Left cardiac atrium (tissue), 4 donors: ENCODE measurements around the gene FAM149A. TPM values are rescaled to one million over a fixed set of nuclear protein-coding genes. Genes with fewer than 3 reads are reported as not detected.

Source experiments
- ATAC-seq, 2 donors: fragments of 200-7000 bp; cut with Tn5 transposase; one replicate each; pipeline ENCODE4 v1.9.1; 2020; ENCODE audit warnings: mild to moderate bottlenecking in 2 of 2, moderate library complexity in 2 of 2
- DNase-seq: peaks from one replicate; pipeline ENCODE4 v3.0.0-alpha.2; 2020
- intact Hi-C, 2 donors: fragments of 100-400 bp; cut with DNase I; formaldehyde crosslinking; loops; one replicate each; pipeline versions ENCODE4 v1.14.1 to v1.15.1; 2022 to 2023
- total RNA-seq, 2 donors: library from RNA; stranded (reverse); fragmentation: NEBNext Ultra II Directional; extraction: Animal tissue kit (Norgen Biotek cat#: 25700); gene quantifications; one replicate each; pipeline ENCODE4 v1.2.1, GENCODE V29; 2021
- donor health status: DM: no; HTN: yes; CAD: no.
- donor health status: DM: no; HTN: yes; CAD: no; lungs with severe emphysema.
- donor health status: DM: yes; HTN: yes; CAD: no.
- donor health status: Dilated cardiomyopathy.

The FAM149A gene
- total RNA-seq, 2 donors from 2014 or later = 9.6 to 13.1 TPM

GRCh38 chr4:186102931-186103330 lies 1.6 kb upstream of the FAM149A start:
- ATAC-seq (no peak), DNase-seq (no peak)
- intact Hi-C loops = no loop called here

GRCh38 chr4:186104890-186105646 lies 564 bp downstream of the FAM149A start:
- ATAC-seq = peak; percentile 61 to 75
- peak; percentile 24 for DNase-seq
- intact Hi-C loops = no loop called here

DNA sequence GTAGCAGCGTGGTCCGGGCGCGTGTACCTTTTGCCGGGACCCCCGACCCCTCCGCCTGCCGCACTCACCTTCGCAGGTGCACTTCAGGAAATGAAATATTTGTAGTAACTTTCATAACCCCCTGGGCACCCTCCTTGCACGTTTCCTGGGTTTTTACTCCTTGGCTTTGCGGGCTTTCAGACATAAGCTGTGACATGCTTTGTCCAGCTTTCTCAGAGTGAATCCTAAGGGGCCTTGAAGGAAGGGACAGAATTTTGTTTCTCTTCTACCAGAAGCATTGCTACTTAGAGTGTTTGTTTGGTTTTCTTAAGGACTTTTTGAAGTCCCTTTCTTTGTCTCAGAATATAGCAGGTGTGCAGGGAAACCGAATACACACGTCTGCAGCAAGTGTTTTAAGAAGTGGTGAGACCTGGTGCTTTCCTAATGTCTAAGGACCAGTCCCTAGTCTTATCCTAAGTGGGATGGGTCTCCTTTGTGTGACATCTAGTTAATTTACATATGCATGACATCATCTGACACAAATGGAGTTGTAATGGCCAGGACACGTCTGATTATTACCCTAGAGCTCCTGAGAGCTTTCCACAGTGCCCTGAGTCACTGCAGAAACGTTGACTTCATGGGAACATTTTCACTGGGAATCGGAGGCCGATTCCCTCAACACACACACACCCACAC lies 1.3 kb downstream of the FAM149A start:
- peak in 1 of 2 donors; percentile 26 for ATAC-seq
- intact Hi-C loops = no loop called here

GRCh38 chr4:186107947-186108346 lies 3.4 kb downstream of the FAM149A start:
- DNase-seq = no peak
- intact Hi-C loops = no loop called here
- ATAC-seq = no peak

More for the DNA sequence above, 1.3 kb downstream of the FAM149A start:
- DNase-seq = no peak

DNA sequence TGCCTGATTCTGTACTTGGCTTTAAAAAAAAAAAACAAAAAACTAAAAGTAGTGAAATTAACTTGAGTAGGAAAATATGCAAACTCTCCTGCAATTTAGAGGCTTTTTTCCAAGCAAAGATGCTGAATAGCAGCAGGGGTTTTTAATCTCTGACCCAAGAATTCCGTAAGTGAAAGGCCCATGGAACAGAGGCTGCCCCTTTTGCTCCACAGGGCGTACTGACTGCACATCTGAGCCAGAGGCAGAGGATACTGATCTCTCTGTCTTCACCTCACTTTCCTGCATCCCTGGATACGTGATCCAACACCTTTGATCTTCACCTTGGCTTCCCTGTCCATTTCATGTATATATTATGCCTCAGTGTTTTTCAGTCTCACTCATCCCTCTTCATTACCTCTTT lies 3.9 kb downstream of the FAM149A start:
- no peak for DNase-seq
- intact Hi-C loops = no loop called here
- no peak for ATAC-seq

DNA sequence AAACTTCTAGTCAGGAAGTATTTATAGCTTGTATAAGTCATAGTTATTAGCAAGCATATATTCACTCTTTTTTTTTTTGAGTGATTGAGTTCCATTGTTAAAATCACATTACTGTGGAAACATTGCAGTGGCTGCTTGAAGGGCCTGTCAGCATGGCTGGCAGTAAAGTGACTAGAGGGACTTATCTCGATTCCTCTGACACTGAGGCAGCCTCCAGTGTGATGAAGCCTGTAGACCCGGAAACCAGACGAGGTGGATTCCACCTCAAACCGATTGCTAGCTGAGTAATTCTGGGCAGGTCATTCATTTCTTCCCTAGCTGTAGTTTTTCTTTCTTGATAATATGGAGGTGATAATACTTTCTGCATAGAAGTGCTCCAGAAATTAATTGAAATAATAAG lies 4.7 kb downstream of the FAM149A start:
- intact Hi-C loops = no loop called here
- ATAC-seq (no peak), DNase-seq (no peak)

- DNase-seq (no peak), ATAC-seq (no peak)
- intact Hi-C loops = no loop called here
These were observed 12.2 kb downstream of the FAM149A start for GRCh38 chr4:186116697-186117096.

GRCh38 chr4:186118582-186118981 lies 14.1 kb downstream of the FAM149A start:
- ATAC-seq (no peak), DNase-seq (no peak)
- intact Hi-C loops = no loop called here

DNA sequence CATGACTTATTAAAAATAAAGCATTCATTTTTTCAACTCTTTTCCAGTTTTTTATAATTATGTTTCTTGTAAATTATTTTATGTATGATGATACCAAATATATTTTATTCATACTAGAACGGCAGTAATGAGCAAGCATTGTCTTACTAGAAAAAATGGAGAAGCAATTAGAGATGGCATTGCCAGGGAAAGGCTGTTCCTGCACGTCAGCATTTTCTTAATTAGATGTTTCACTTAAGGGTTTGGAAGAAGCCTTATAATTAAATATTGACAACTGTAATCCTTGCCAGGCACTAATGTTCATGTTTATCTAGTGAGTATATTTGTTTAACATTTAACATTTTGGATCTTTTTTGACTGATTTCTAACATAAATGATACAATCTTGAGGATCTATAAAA lies 16.6 kb downstream of the FAM149A start:
- intact Hi-C loops = no loop called here
- DNase-seq = no peak
- no peak for ATAC-seq

DNA sequence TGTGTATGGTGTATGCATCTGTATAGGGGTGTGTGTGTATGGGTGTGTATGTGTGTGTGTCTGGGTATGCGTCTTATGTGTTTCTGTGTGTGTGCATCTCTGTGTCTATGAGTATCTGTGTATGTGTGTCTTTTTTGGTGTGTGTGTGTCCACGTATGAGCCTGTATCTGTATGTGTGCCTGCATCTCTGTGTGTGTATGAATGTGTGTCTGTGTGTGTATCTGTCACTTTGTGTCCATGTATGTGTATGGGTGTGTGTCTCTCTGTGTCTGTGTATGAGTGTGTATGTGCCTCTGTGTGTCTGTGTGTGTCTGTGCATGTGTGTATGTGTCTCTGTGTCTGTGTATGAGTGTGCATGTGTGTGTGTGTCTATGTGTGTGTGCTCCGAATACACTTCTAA lies 24.3 kb downstream of the FAM149A start:
- intact Hi-C loops = no loop called here
- ATAC-seq (no peak), DNase-seq (no peak)

GRCh38 chr4:186131935-186132334 lies 27.4 kb downstream of the FAM149A start:
- intact Hi-C loops = loop anchor here in 1 of 2 donors (10.0 kb wide), 1 partner anchor 57 kb away; no protein-coding TSS in a partner anchor
- DNase-seq (no peak), ATAC-seq (no peak)

- ATAC-seq = peak in 1 of 2 donors; percentile 73
- DNase-seq = no peak
- intact Hi-C loops = loop anchor here in 1 of 2 donors (10.0 kb wide), 1 partner anchor 58 kb away; no protein-coding TSS in a partner anchor
These were observed 28.2 kb downstream of the FAM149A start for GRCh38 chr4:186132577-186133242.

DNA sequence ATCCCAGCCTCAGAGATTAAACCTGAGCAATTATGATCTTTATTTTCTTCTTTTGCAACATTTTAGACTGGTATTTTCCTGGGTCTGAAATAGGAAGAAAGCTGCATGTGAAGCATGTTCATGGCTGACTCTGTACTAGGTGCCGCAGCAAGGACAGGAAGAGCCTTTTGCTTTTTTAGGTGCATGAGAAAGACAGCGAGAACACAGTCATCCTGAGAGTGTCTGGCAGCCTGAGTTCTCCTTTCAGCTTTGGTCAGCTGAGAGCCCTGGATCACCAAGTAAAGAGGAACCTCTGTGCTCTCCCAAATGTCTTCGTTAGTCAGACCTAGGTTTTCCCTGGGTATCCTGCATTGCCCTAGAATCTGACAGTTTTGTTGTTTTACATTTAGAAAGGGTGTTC lies 29.8 kb downstream of the FAM149A start:
- peak in 1 of 2 donors; percentile 46 for ATAC-seq
- DNase-seq = no peak
- intact Hi-C loops = loop anchor here (2.0 to 10.0 kb wide), 2 partner anchors 59 kb away; no protein-coding TSS in a partner anchor

- DNase-seq (no peak), ATAC-seq (no peak)
- intact Hi-C loops = loop anchor here (2.0 to 10.0 kb wide), 2 partner anchors 60 kb away; no protein-coding TSS in a partner anchor
These were observed 30.4 kb downstream of the FAM149A start for GRCh38 chr4:186134861-186135260.

DNA sequence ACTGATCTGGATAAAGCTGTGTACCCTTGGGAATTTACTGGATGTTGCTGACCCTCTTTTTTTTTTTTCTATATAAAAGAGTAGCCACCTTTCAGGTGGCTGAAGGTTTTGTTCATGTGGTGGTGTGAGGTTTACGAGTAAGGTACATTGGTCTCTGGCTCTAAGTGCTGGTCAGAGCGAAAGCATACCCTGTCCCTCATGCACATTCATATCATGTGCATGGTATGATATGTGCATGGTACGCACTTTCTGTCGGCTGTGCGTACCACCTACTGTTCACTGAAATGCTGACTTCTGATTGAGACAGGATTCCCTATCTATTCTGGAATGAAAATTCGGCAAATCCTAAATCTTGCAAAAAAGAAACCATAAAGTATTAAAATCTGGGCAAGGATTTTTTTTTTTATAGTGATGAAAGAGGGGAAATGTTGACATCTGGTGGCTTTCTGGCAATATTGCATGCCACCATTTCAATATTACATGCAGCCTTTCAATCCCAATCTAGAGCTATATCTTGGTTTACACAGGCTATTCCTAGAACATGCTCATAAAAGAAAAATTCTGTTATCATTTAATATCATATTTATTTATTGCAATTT lies 32.8 kb downstream of the FAM149A start:
- DNase-seq (no peak), ATAC-seq (no peak)
- intact Hi-C loops = loop anchor here (2.0 to 10.0 kb wide), 2 partner anchors 62 to 68 kb away; partner anchors contain the start of gene TLR3 (in 1 of the 2)

DNA sequence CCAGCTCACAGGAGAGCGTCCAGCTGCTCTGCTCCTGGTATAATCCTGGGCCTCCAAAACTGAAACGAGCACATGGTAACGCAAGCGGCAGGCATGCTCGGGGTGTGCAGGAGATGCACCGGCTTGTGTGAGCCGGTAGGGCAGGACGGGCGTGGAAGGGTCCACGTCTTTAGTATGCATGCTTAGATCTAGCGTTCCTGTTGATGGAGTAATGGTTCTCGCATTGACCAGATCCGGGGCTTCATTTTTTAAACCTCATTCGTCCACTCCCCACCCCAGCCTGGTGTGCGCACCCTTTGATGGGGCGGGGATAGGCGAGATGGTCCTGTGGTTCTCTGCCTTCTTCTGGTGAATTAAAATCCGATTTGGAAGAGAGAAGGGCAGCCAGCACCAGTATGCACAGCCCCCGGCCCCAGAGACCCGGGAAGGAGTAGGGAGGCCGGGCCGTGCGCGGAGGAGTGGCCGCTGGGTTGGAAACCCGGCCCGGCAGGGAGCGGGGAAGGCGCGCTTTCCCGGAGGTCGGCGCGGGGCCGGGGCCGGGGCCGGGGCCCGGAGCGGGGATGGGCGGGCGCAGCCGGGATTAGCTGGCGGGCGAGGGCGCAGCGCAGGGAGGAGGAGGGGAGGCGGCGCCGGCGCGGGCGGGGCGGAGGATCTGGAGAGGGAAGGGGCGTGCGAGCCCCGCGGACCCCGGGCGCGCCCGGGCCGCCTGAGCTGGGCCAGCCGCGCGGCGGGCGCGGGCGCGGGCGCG lies 39.9 kb downstream of the FAM149A start:
- peak; percentile 67 for DNase-seq
- peak; percentile 88 to 89 for ATAC-seq
- intact Hi-C loops = no loop called here

- DNase-seq (peak; percentile 65), ATAC-seq (peak; percentile 66 to 77)
- intact Hi-C loops = loop anchor here in 1 of 2 donors (5.0 kb wide), 1 partner anchor 47 kb away; the partner anchor contains the start of gene CYP4V2
These were observed 40.6 kb downstream of the FAM149A start for GRCh38 chr4:186144946-186145569.

DNA sequence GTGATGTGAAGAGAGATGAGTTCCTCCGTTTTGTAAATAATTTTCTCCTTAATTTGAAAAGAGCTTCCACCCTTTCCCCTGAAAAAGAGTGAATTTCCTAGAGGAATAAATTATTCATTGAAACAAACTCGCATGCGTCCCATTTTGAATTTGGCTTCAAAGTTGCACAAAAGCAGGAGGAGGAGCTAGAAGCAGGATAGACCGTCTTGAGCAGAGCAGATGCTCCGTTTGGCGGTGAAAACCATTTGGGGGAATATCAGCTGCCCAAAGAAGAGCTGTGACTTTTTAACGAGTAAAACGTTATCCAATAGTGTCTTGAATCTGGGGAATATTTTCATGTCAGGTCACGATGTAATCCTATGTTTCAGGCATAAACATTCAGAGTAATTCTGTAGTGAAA lies 42.0 kb downstream of the FAM149A start:
- intact Hi-C loops = loop anchor here in 1 of 2 donors (5.0 kb wide), 1 partner anchor 46 kb away; the partner anchor contains the start of gene CYP4V2
- no peak for DNase-seq
- ATAC-seq = no peak
